Sigmoid colon (tissue), 7 donors: ENCODE data around the gene MANSC4. TPM values are rescaled to one million over a fixed set of nuclear protein-coding genes. Genes with fewer than 3 reads are reported as not detected.

Source experiments
- DNase-seq: peaks from one replicate; pipeline ENCODE4 v3.0.0-alpha.2; 2019
- H3K27ac ChIP-seq, 4 donors: fragments of 200-600 bp; sonication (generic); one replicate each; pipeline ENCODE4 v1.5.1; 2016 to 2019; ENCODE audit warnings: mild to moderate bottlenecking in 1 of 4
- H3K27me3 ChIP-seq, 3 donors: fragments of 200-600 bp; sonication (generic); one replicate each; pipeline ENCODE4 v1.5.1; 2019; ENCODE audit warnings: mild to moderate bottlenecking in 1 of 3
- H3K36me3 ChIP-seq, 4 donors: fragments of 200-600 bp; sonication (generic); one replicate each; pipeline ENCODE4 v1.5.1; 2016 to 2019
- H3K4me1 ChIP-seq, 4 donors: fragments of 200-600 bp; sonication (generic); one replicate each; pipeline ENCODE4 v1.5.1; 2017 to 2019
- H3K4me3 ChIP-seq, 4 donors: fragments of 200-600 bp; sonication (generic); one replicate each; pipeline ENCODE4 v1.5.1; 2017 to 2019; ENCODE audit warnings: mild to moderate bottlenecking in 2 of 4, moderate library complexity in 1 of 4
- H3K9me3 ChIP-seq, 4 donors: fragments of 200-600 bp in 3 of 4; sonication (generic) in 3 of 4; one replicate each; pipeline versions ENCODE4 v1.5.1 to v1.6.1; 2013 to 2019
- EP300 ChIP-seq, 4 donors: sonication (generic); formaldehyde crosslinking; IDR thresholded peaks; one replicate each; pipeline ENCODE4 v1.6.1; 2017; ENCODE audit warnings: antibody characterized with exemption in 4 of 4
- POLR2A ChIP-seq, 2 donors: fragments of 450-650 bp; IDR thresholded peaks; one replicate each; pipeline ENCODE4 v1.6.1; 2016; ENCODE audit warnings: antibody characterized with exemption in 2 of 2, mild to moderate bottlenecking in 2 of 2, moderate library complexity in 2 of 2
- POLR2AphosphoS5 ChIP-seq, 4 donors: sonication (generic); formaldehyde crosslinking; IDR thresholded peaks; one replicate each; pipeline ENCODE4 v1.6.1; 2017; ENCODE audit warnings: antibody characterized with exemption in 4 of 4
- WGBS, 2 donors: extraction: QIAGEN DNeasy Blood & Tissue Kit; methylation state at CpG; one replicate each; pipeline ENCODE4 v1.1.7; 2013; 5-methylcytosine and 5-hydroxymethylcytosine counted together
- intact Hi-C: fragments of 100-400 bp; cut with DNase I; formaldehyde crosslinking; loops from one replicate; pipeline ENCODE4 v1.15.1; 2023
- polyA plus RNA-seq, 3 donors: library from polyadenylated mRNA; stranded (reverse); fragments of 200-250 nt; gene quantifications; one replicate each; pipeline ENCODE4 v1.2.3, GENCODE V29; 2013
- total RNA-seq, 4 donors: library from RNA; depleted of rRNA; stranded (reverse); fragments of >200 nt; gene quantifications; one replicate each; pipeline ENCODE4 v1.1.0, GENCODE V29; 2016
- TF ChIP-seq, protein P1 (sequence below), 4 experiments: fragments of 450-650 bp in 3 of 4; fragments of 200-600 bp in 1 of 4; IDR thresholded peaks; one replicate each; pipeline ENCODE4 v1.5.1; 2016 to 2019; ENCODE audit warnings: antibody characterized with exemption in 4 of 4, mild to moderate bottlenecking in 3 of 4, moderate library complexity in 2 of 4
- donor health status: healthy with polysubstance abuse.
- donor health status: Bipolar disorder and iron deficiency.
- donor health status: healthy.

MANSC4 gene
- total and polyA plus RNA-seq, 7 donors = not detected

DNA sequence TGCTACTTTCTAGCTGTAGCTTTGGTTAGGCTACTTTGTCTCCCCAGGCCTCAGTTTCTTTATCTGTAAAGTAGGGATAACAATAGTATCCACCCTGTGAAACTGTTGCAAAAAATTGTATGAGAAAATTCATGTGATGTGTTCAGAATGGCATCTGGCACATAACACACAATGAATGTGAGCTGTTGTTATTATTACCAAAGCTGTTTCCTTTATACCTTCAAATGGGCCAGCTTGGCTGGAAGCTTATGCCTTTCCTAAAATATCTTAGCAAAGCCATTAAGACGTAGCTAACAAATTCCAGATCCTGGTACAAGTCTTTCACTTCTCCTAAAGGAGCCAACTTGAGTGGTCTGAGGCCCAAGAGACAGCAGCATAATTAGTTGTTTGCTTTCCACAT is 25.2 kb upstream of the MANSC4 start:
- H3K27me3 ChIP-seq = no peaks in the 10 kb centered on the region
- TF ChIP-seq POLR2A (IDR thresholded peaks at IDR 0.05) = no peak
- no peak for TF ChIP-seq POLR2AphosphoS5 (IDR thresholded peaks at IDR 0.05)
- no peak for TF ChIP-seq EP300 (IDR thresholded peaks at IDR 0.05)
- TF ChIP-seq, protein P1, sequence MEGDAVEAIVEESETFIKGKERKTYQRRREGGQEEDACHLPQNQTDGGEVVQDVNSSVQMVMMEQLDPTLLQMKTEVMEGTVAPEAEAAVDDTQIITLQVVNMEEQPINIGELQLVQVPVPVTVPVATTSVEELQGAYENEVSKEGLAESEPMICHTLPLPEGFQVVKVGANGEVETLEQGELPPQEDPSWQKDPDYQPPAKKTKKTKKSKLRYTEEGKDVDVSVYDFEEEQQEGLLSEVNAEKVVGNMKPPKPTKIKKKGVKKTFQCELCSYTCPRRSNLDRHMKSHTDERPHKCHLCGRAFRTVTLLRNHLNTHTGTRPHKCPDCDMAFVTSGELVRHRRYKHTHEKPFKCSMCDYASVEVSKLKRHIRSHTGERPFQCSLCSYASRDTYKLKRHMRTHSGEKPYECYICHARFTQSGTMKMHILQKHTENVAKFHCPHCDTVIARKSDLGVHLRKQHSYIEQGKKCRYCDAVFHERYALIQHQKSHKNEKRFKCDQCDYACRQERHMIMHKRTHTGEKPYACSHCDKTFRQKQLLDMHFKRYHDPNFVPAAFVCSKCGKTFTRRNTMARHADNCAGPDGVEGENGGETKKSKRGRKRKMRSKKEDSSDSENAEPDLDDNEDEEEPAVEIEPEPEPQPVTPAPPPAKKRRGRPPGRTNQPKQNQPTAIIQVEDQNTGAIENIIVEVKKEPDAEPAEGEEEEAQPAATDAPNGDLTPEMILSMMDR (IDR thresholded peaks at IDR 0.05) = no peak
- H3K4me1 ChIP-seq = peaks cover 0 to 8% (median 0%) of the 10 kb centered on the region in 4 donors
- H3K4me3 ChIP-seq = no peak overlapping the region
- 0% methylated on average over 1 of the region's 1 CpG for WGBS, 2 donors
- peaks cover 0 to 15% (median 0%) of the 10 kb centered on the region in 4 donors for H3K36me3 ChIP-seq
- intact Hi-C loops = no loop called here
- H3K27ac ChIP-seq = no peak overlapping the region
- H3K9me3 ChIP-seq = no peaks in the 10 kb centered on the region
- no peak for DNase-seq

DNA sequence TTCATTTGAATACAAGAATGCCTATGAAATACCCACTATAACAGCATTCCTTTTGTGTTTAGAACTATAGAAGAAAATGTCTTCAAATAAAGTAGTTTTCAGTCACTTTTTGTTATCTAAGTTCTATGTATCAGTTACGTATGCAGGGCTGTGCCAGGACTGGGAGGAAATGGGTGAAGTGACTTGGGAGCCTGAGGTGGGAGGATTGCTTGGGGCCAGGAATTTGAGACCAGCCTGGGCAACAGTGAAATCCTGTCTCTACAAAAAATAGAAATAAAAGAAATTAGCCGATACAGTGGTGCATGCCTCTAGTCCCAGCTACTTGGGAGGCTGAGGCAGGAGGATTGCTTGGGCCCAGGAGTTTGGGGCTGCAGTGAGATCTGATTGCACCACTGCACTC is 22.9 kb upstream of the MANSC4 start:
- no peak overlapping the region for H3K27ac ChIP-seq
- TF ChIP-seq, protein P1 (IDR thresholded peaks at IDR 0.05) = no peak
- TF ChIP-seq POLR2A (IDR thresholded peaks at IDR 0.05) = no peak
- no peak for TF ChIP-seq EP300 (IDR thresholded peaks at IDR 0.05)
- no peak for TF ChIP-seq POLR2AphosphoS5 (IDR thresholded peaks at IDR 0.05)
- 96 to 97% methylated on average over 2 of the region's 2 CpGs for WGBS, 2 donors

DNA sequence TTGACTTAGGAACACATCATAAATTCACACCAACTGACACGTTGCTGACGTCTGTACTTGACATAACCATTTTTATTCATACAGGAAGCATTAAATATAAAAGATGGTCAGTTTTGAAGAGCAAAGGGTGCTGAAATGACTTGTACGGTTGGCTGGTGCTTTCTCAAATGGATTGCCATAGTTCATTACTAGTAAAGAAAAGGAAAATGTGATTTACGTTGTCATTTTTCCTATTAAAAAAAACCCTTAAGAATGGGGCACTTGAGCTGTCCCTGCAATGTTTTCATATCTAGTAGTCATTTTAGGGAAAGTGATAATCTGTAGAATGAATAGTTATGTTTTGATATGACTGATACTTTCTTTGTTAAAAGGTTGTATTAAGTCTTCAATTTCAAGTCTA is 22.5 kb upstream of the MANSC4 start:
- no peak for TF ChIP-seq EP300 (IDR thresholded peaks at IDR 0.05)
- no peak for TF ChIP-seq POLR2A (IDR thresholded peaks at IDR 0.05)
- TF ChIP-seq, protein P1 (IDR thresholded peaks at IDR 0.05) = no peak
- TF ChIP-seq POLR2AphosphoS5 (IDR thresholded peaks at IDR 0.05) = no peak
- 48 to 61% methylated on average over 4 of the region's 4 CpGs for WGBS, 2 donors

More for the DNA sequence above, 22.9 kb upstream of the MANSC4 start:
- DNase-seq = no peak
- no peaks in the 10 kb centered on the region for H3K27me3 ChIP-seq
- H3K4me3 ChIP-seq = no peak overlapping the region
- no peaks in the 10 kb centered on the region for H3K9me3 ChIP-seq
- intact Hi-C loops = no loop called here
- H3K4me1 ChIP-seq = peaks cover 0 to 8% (median 0%) of the 10 kb centered on the region in 4 donors
- peaks cover 7 to 38% (median 13%) of the 10 kb centered on the region in 4 donors for H3K36me3 ChIP-seq

DNA sequence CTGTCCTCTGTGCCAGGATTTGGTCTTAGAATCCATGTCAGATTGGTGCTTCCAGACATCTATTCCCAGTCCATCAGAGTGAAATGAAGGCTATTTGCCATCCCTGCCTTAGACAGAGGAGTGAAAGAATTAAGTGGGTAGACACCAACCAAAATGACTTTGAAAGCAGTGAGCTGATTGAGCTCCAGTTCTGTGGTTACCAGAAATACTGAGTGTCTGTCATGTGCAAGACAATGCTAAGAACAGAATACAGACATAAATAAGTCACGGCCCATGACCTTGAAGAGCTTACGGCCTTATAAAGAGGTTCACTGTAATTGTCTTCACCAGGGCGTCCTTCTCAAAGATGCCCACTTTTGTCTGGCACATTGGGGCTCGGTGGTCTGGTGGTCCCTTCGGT is 21.6 kb upstream of the MANSC4 start:
- intact Hi-C loops = no loop called here
- Histone ChIP-seq H3K27ac (no peak overlapping the region), H3K36me3 (peaks cover 7 to 51% (median 24%) of the 10 kb centered on the region in 4 donors)

More for the DNA sequence above, 22.5 kb upstream of the MANSC4 start:
- H3K27me3 ChIP-seq = no peaks in the 10 kb centered on the region
- intact Hi-C loops = no loop called here
- peaks cover 7 to 43% (median 17%) of the 10 kb centered on the region in 4 donors for H3K36me3 ChIP-seq
- H3K4me3 ChIP-seq = no peak overlapping the region
- no peak overlapping the region for H3K27ac ChIP-seq
- H3K9me3 ChIP-seq = no peaks in the 10 kb centered on the region
- no peak for DNase-seq
- peaks cover 0 to 8% (median 0%) of the 10 kb centered on the region in 4 donors for H3K4me1 ChIP-seq

More for the DNA sequence above, 21.6 kb upstream of the MANSC4 start:
- no peak for TF ChIP-seq EP300 (IDR thresholded peaks at IDR 0.05)
- TF ChIP-seq, protein P1 (IDR thresholded peaks at IDR 0.05) = no peak
- WGBS, 2 donors = 88 to 92% methylated on average over 5 of the region's 5 CpGs
- Histone ChIP-seq H3K4me1 (peaks cover 0 to 8% (median 0%) of the 10 kb centered on the region in 4 donors), H3K27me3 (no peaks in the 10 kb centered on the region), H3K9me3 (no peaks in the 10 kb centered on the region), H3K4me3 (no peak overlapping the region)
- no peak for DNase-seq
